K562 (cell line): ENCODE data around the gene CALML6. TPM values are rescaled to one million over a fixed set of nuclear protein-coding genes. Genes with fewer than 3 reads are reported as not detected.
A peak's percentile ranks its signal among the peaks of the same experiment; 100 is the strongest.

Experiments used
- BCL6 ChIP-seq: fragments of 250-450 bp; sonication (Bioruptor Pico); IDR thresholded peaks from 2 replicates; pipeline ENCODE4 v1.4.0; 2020
- CC2D1A ChIP-seq: fragments of 450-650 bp; IDR thresholded peaks from 2 replicates; pipeline ENCODE4 v1.6.1; 2017; ENCODE audit warnings: mild to moderate bottlenecking
- CEBPB ChIP-seq: fragments of 450-650 bp; IDR thresholded peaks from 2 replicates; pipeline ENCODE4 v1.6.1; 2016; ENCODE audit warnings: missing genetic modification characterization, missing compliant biosample characterization
- HDAC3 ChIP-seq: fragments of 450-650 bp; IDR thresholded peaks from 2 replicates; pipeline ENCODE4 v1.6.1; 2018; ENCODE audit warnings: borderline replicate concordance, mild to moderate bottlenecking, moderate library complexity; ENCODE audit not compliant: partially characterized antibody
- HLTF ChIP-seq: fragments of 450-650 bp; IDR thresholded peaks from 2 replicates; pipeline ENCODE4 v1.6.1; 2016
- HMGN3 ChIP-seq: IDR thresholded peaks from 2 replicates; pipeline ENCODE4 v1.6.1; 2011; ENCODE audit warnings: borderline replicate concordance, low read depth, mild to moderate bottlenecking, mixed read lengths, low read length; ENCODE audit not compliant: insufficient read length; ENCODE audit errors: extremely low read depth
- HNRNPLL ChIP-seq: fragments of 200-400 bp; formaldehyde crosslinking; IDR thresholded peaks from 2 replicates; pipeline ENCODE4 v1.6.1; 2017; ENCODE audit warnings: low read length, low read depth, mild to moderate bottlenecking; ENCODE audit not compliant: poor library complexity, severe bottlenecking
- MTA3 ChIP-seq: fragments of 450-650 bp; formaldehyde crosslinking; IDR thresholded peaks from 2 replicates; pipeline ENCODE4 v1.6.1; 2017; ENCODE audit warnings: mild to moderate bottlenecking, borderline replicate concordance
- PURB ChIP-seq: sonication (generic); formaldehyde crosslinking; IDR thresholded peaks from 2 replicates; pipeline ENCODE4 v1.9.0; 2021; ENCODE audit warnings: low read depth, mild to moderate bottlenecking, missing genetic modification reagents
- ZNF668 ChIP-seq: fragments of 250-450 bp; sonication (Bioruptor Pico); IDR thresholded peaks from 2 replicates; pipeline ENCODE4 v1.8.0; 2022; ENCODE audit warnings: mild to moderate bottlenecking, inconsistent platforms
- polyA plus RNA-seq, 8 experiments: library from polyadenylated mRNA; depleted of rRNA in 4 of 8; stranded (reverse) in 5 of 8; unstranded in 3 of 8; fragments of >200 nt; fragmentation: Nextera tagmentation in 2 of 8; fragmentation: Illumina TruSeq in 1 of 8; extraction: Ambion mirVana in 2 of 8; extraction: Trizol in 1 of 8; gene quantifications; 2 replicates each; pipeline versions ENCODE4 v1.2.1 to v1.2.3, GENCODE V29; 2011 to 2014; ENCODE audit warnings: inconsistent platforms in 1 of 8, missing spikeins in 1 of 8
- total RNA-seq, 7 experiments: library from RNA; depleted of rRNA in 6 of 7; stranded (reverse); fragments of >200 nt in 6 of 7; fragmentation: Illumina TruSeq in 2 of 7; extraction: Trizol in 2 of 7; gene quantifications; 2 replicates each; pipeline versions ENCODE4 v1.2.1 to v1.2.3, GENCODE V29; 2011 to 2021; ENCODE audit warnings: low replicate concordance in 1 of 7
- TF ChIP-seq, protein P1 (sequence below), 2 experiments: fragments of 450-650 bp; formaldehyde crosslinking in 1 of 2; IDR thresholded peaks; 2 replicates each; pipeline versions ENCODE4 v1.4.0 to v1.6.1; 2014 to 2020; ENCODE audit warnings: mild to moderate bottlenecking in 2 of 2, borderline replicate concordance in 1 of 2, low read depth in 1 of 2
- TF ChIP-seq, protein P2 (sequence below): sonication (generic); formaldehyde crosslinking; IDR thresholded peaks from 2 replicates; pipeline ENCODE4 v1.8.1; 2023; ENCODE audit warnings: mild to moderate bottlenecking, missing genetic modification reagents
- TF ChIP-seq, protein P3 (sequence below): fragments of 450-650 bp; formaldehyde crosslinking; IDR thresholded peaks from 2 replicates; pipeline ENCODE4 v1.4.0; 2020; ENCODE audit warnings: mild to moderate bottlenecking, moderate library complexity

CALML6 gene
- total and polyA plus RNA-seq, 9 of the 15 experiments (the other 6 are each of a cell fraction or from before 2014, with no cell fraction given), result 0.14 TPM; not detected in 8

DNA sequence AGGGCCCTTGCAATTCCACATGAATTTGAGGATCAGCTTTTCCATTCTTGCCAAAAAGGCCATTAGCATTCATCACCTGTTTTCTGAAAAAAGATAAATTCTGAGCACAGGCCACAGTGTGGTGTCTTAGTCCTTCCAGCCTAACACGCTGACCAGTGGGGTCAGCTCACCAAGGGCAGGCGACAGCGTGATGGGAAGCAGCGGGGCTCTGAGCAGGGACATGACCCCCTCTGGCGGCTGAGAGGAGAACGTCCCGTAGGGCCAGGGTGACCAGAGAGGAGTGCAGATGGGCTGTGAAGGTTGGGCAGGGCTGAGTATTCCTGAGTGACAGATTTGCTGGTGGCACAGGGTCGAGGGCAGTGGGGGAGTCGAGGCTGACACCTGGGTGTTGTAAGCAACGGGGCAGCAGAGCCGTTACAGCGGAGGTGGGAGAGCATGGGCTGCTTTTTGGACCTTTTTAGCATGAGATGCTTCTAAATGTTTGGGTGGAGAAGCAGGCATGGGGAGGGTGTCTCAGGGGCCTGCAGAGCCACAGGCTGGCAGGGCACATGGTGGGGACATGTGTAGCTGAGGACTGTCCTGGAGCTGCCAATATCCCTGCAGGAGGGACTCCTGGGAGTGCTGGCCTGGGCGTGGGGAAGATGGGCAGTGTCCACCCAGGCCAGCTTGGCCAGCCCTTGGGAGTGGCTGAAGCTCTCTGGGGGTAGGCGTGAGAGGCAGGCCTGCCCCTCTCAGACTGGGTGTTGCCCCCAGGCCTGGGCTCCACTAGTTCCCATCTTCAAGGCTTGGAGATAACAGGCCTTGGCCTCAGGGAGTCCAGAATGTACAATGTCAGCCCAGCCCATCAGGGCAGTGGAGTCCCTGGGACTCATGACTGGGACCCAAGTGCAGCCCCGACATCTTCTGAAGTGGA is 8.6 kb upstream of the CALML6 start (continued):
- 0 out of 2 replicates have a peak, but pooled peaks have one; percentile 36 for TF ChIP-seq MTA3
- TF ChIP-seq BCL6 (CRISPR knock-in tag), result no peak
- no peak for TF ChIP-seq CEBPB (tag)
- peak; percentile 16 for TF ChIP-seq HNRNPLL
- TF ChIP-seq, protein P1, sequence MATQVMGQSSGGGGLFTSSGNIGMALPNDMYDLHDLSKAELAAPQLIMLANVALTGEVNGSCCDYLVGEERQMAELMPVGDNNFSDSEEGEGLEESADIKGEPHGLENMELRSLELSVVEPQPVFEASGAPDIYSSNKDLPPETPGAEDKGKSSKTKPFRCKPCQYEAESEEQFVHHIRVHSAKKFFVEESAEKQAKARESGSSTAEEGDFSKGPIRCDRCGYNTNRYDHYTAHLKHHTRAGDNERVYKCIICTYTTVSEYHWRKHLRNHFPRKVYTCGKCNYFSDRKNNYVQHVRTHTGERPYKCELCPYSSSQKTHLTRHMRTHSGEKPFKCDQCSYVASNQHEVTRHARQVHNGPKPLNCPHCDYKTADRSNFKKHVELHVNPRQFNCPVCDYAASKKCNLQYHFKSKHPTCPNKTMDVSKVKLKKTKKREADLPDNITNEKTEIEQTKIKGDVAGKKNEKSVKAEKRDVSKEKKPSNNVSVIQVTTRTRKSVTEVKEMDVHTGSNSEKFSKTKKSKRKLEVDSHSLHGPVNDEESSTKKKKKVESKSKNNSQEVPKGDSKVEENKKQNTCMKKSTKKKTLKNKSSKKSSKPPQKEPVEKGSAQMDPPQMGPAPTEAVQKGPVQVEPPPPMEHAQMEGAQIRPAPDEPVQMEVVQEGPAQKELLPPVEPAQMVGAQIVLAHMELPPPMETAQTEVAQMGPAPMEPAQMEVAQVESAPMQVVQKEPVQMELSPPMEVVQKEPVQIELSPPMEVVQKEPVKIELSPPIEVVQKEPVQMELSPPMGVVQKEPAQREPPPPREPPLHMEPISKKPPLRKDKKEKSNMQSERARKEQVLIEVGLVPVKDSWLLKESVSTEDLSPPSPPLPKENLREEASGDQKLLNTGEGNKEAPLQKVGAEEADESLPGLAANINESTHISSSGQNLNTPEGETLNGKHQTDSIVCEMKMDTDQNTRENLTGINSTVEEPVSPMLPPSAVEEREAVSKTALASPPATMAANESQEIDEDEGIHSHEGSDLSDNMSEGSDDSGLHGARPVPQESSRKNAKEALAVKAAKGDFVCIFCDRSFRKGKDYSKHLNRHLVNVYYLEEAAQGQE (IDR thresholded peaks at IDR 0.05; ENCODE audit: borderline replicate concordance), result peak; percentile 94
- TF ChIP-seq, protein P1 (CRISPR knock-in tag; IDR thresholded peaks at IDR 0.05; ENCODE audit: low read depth), result no peak
- no peak for TF ChIP-seq PURB (CRISPR knock-in tag)
- TF ChIP-seq, protein P2, sequence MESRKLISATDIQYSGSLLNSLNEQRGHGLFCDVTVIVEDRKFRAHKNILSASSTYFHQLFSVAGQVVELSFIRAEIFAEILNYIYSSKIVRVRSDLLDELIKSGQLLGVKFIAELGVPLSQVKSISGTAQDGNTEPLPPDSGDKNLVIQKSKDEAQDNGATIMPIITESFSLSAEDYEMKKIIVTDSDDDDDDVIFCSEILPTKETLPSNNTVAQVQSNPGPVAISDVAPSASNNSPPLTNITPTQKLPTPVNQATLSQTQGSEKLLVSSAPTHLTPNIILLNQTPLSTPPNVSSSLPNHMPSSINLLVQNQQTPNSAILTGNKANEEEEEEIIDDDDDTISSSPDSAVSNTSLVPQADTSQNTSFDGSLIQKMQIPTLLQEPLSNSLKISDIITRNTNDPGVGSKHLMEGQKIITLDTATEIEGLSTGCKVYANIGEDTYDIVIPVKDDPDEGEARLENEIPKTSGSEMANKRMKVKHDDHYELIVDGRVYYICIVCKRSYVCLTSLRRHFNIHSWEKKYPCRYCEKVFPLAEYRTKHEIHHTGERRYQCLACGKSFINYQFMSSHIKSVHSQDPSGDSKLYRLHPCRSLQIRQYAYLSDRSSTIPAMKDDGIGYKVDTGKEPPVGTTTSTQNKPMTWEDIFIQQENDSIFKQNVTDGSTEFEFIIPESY (CRISPR knock-in tag), result peak; percentile 88
- peak; percentile 86; the same call in 1 of the 2 replicates for TF ChIP-seq CC2D1A
- 0 out of 2 replicates have a peak, but pooled peaks have one; percentile 28 for TF ChIP-seq ZNF668 (CRISPR knock-in tag)
- TF ChIP-seq, protein P3, sequence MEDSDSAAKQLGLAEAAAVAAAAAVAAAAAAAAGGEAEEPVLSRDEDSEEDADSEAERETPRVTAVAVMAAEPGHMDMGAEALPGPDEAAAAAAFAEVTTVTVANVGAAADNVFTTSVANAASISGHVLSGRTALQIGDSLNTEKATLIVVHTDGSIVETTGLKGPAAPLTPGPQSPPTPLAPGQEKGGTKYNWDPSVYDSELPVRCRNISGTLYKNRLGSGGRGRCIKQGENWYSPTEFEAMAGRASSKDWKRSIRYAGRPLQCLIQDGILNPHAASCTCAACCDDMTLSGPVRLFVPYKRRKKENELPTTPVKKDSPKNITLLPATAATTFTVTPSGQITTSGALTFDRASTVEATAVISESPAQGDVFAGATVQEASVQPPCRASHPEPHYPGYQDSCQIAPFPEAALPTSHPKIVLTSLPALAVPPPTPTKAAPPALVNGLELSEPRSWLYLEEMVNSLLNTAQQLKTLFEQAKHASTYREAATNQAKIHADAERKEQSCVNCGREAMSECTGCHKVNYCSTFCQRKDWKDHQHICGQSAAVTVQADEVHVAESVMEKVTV (CRISPR knock-in tag), result peak; percentile 90
- no peak for TF ChIP-seq HDAC3
- TF ChIP-seq HLTF, result peak; percentile 20; the same call in 1 of the 2 replicates
- peak; percentile 42 for TF ChIP-seq HMGN3
